GM12873 (cell line): Measurements from ENCODE around the gene UFSP1.

Experiments used
- TF ChIP-seq, protein P1 (sequence below): IDR thresholded peaks from 2 replicates; pipeline ENCODE4 v1.5.1; 2012; ENCODE audit warnings: low read depth, mild to moderate bottlenecking, moderate library complexity, low read length, control low read depth; ENCODE audit not compliant: insufficient read depth; ENCODE audit errors: missing control alignments

The UFSP1 gene

DNA sequence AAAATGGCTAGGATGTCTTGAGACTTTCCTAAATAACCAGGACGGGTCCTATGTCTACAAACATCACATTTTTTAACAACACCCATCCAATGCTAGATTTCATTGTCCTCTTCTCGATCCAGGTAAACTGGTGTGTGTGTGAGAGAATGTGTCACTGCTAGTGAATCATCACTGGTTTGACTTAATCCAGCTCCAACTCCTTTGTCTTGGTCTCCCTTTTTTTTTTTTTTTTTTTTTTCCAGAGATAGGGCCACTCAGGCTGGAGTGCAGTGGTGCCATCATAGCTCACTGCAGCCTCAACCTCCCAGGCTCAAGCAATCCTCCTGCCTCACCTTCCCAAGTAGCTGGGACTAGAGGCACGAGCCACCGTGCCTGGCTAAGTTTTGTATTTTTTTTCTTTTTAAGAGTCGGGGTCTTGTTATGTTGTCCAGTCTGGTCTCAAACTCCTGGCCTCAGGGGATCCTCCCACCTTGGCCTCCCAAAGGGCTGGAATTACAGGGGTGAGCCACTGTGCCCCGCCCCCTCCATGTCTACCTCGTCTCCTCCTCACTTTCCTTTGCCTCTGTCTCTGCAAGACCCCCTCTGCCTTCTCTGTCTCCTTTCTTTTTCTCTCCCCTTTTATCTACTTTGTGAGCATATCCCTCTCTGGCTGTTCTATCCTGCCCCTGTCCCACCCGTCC lies 2.2 kb upstream of the UFSP1 start:
- TF ChIP-seq, protein P1, sequence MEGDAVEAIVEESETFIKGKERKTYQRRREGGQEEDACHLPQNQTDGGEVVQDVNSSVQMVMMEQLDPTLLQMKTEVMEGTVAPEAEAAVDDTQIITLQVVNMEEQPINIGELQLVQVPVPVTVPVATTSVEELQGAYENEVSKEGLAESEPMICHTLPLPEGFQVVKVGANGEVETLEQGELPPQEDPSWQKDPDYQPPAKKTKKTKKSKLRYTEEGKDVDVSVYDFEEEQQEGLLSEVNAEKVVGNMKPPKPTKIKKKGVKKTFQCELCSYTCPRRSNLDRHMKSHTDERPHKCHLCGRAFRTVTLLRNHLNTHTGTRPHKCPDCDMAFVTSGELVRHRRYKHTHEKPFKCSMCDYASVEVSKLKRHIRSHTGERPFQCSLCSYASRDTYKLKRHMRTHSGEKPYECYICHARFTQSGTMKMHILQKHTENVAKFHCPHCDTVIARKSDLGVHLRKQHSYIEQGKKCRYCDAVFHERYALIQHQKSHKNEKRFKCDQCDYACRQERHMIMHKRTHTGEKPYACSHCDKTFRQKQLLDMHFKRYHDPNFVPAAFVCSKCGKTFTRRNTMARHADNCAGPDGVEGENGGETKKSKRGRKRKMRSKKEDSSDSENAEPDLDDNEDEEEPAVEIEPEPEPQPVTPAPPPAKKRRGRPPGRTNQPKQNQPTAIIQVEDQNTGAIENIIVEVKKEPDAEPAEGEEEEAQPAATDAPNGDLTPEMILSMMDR, result no peak

DNA sequence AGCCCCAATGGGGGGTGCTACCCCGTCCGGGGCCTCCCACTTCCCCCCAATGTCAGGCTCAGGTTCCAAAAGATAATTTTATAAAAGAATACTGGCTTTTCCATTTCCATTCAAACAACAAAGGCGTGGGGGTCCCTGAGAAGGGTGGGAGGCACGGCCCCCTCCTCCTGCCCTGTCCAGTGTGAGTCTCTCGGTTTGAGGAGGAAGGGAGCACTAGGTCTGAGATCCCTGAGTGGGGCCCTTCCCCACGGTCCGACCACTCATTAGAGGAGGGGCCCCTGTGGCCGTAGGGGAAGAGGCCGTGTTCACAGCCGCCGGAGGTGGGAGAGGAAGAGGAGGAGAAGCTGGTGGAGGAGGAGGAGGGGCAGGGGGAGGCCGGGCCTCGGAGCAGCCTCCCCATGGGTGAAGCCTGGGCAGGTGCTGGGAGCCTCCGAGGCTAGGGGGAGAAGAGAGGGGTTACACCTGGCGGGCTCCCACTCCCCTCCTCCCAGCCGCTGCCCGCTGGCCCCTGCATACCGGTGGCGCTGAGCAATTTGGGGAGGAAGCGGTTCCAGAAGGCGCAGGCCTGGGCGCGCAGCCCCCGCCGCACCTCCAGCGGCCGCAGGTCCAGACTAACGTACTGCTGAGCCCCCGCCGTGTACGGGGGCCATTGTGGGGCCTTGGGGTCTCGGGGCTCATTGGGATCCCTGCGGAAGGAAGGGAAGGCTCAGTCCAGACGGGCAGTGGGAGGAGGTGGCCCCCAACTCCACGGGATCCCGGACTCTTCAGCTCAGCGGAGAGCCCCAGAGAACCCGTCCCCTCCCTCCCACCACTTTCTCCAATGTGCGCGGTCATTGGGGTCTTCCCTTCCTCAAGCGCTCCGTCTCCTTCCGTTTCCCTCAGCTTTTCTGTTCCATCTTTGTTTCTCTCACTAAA lies 1.4 kb upstream of the UFSP1 start:
- TF ChIP-seq, protein P1, result no peak

DNA sequence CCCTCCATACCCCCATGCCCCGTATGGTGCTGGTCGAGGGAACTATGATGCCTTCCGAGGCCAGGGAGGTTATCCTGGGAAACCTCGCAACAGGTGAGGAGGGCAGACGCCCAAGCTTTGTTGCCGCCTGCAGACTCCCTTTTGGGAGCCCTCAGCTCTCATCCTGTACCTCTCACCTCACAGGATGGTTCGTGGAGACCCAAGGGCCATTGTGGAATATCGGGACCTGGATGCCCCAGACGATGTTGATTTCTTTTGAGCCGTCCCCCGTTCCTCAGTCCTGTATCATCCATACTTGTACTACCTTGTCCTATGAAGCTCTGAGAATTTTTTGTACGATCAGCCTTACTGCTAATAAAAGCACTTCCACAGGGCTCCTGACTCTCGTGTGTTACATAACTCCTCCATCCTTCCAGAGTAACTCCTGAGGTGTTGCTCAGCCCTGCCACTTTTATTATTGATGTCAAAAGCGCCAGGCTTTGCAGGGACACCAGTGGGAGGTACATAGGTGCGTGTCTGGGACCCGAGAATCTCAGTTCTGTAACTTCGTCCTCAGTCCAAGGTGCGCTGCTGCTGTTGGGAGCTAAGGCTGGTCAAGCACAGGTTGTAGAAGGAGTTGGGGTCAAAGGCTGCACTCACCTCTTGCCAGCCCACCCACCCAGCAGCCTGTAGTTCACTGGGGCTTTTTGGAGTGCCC lies 1.1 kb downstream of the UFSP1 start:
- TF ChIP-seq, protein P1, result no peak

DNA sequence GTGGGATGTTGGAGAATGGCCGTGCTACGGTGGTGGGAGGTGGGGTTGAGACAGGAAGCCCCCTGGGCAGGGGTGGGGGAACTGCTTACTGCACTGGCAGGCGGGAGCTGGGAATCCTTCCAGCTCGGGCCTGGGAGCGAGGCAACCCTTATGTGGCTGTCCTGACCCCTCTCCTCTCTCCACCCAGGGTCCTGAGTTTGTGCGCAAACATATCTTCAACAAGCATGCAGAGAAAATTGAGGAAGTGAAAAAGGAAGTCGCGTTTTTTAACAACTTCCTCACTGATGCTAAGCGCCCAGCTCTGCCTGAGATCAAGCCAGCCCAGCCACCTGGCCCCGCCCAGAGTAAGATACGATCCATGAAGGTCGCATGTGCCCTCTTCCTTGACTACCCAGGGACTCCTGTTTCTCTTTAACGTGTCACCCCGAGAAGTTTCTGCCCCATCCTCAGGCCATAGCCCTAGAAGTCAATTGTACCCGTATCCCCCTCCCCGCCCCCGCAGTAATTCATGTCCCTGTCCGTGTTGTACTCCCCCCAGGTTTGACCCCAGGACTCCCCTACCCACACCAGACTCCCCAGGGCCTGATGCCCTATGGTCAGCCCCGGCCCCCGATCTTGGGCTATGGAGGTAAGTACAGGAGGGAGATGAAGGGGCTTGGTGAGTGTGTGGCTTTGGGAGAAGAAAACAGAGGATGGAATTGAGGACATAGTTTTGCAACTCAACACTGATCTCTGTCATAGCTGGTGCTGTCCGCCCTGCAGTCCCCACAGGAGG lies 1.8 kb downstream of the UFSP1 start:
- TF ChIP-seq, protein P1, result no peak

DNA sequence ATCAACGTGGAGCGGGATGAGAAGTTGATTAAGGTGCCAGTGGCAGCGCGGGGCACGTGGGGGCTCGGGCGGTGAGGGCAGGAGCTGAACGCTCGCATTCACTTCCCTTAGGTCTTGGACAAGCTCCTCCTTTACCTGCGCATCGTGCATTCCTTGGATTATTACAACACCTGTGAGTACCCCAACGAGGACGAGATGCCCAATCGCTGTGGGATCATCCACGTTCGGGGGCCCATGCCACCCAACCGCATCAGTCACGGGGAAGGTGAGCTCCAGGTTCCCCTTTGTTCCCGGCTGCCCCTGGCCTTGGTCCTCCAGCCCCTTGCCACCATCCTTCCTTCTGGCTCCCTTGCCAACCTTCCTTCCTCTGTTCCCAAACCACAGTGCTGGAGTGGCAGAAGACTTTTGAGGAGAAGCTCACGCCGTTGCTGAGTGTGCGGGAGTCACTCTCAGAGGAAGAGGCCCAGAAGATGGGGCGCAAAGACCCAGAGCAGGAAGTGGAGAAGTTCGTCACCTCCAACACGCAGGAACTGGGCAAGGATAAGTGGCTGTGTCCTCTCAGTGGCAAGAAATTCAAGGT lies 2.5 kb downstream of the UFSP1 start:
- TF ChIP-seq, protein P1, result no peak

DNA sequence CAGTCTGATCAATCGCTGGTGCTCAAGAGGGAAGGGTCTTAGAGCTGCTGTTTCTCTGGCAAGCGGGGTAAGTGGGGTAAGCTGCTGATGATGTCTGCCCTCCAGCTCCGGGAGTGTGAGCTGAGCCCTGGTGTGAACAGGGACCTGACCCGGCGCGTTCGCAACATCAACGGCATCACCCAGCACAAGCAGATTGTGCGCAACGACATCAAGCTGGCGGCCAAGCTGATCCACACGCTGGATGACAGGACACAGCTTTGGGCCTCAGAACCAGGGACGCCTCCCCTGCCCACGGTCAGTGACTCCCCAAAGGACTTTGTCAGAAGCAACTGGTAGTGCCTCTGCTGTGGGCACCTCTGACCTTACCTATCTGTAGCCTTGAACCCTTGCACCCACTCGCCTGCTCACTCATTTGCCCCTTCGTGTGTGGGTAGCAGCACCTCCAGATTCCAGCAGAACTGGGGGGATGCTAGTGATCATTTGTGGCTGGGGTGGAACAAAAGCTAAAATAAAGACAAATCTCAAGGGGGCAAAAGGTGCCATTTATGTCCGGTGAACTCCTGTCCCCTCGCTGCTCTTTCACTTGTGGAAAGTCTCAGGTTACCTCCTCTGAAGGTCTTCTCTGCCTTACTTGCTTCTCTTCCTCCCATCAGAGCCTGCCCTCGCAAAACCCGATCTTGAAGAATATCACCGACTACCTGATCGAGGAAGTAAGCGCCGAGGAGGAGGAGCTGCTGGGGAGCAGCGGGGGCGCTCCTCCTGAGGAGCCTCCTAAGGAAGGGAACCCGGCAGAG lies 3.2 kb downstream of the UFSP1 start:
- TF ChIP-seq, protein P1, result no peak
